ENCODE measurements around the gene PRR22. TPM values are rescaled to one million over a fixed set of nuclear protein-coding genes. Genes with fewer than 3 reads are reported as not detected.

PRR22 gene
- total RNA-seq, 2 experiments from 2014 or later = 6.1 to 10.5 TPM

GRCh38 chr19:5814123-5814851 is 29.7 kb upstream of the PRR22 start:
- ChIA-PET CTCF (ENCODE audit: unreplicated experiment) (no interaction called here), POLR2A (no interaction called here)
- Histone ChIP-seq H3K4me1 (ENCODE audit: insufficient read depth, low read length, poor library complexity, severe bottlenecking) (no peaks in the 10 kb centered on the region), H3K9me3 (ENCODE audit: low read length) (no peaks in the 10 kb centered on the region), H3K36me3 (ENCODE audit: insufficient read depth, low read length) (no peaks in the 10 kb centered on the region), H3K27ac (ENCODE audit: low read depth, low read length, poor library complexity, severe bottlenecking) (no peak overlapping the region), H3K4me3 (ENCODE audit: low read depth, low read length, poor library complexity, severe bottlenecking) (no peak overlapping the region), H3K4me2 (ENCODE audit: low read length) (no peak overlapping the region), H3K79me2 (ENCODE audit: insufficient read depth, low read depth, low read length) (no peaks in the 10 kb centered on the region), H3K9me2 (ENCODE audit: insufficient read depth, low read length) (no peaks in the 10 kb centered on the region), H4K20me1 (ENCODE audit: insufficient read depth, low read length) (no peaks in the 10 kb centered on the region), H2AFZ (ENCODE audit: low read length) (no peak overlapping the region)
- no TSS peak for BruUV-seq (replicated peaks)
- DNase-seq (ENCODE audit: low spot score) = no peak
- TF ChIP-seq CTCF (conservative IDR thresholded peaks at IDR 0.05; ENCODE audit: low read length) (no peak), EZH2phosphoT487 (IDR thresholded peaks at IDR 0.05; ENCODE audit: borderline replicate concordance, low read depth, low read length) (no peak)
- intact Hi-C loops (cut with micrococcal nuclease; ENCODE audit: unreplicated experiment) = no loop called here

- H3K27ac ChIP-seq (ENCODE audit: low read depth, low read length, poor library complexity, severe bottlenecking) = no peak overlapping the region
- H3K9me2 ChIP-seq (ENCODE audit: insufficient read depth, low read length) = no peaks in the 10 kb centered on the region
- H2AFZ ChIP-seq (ENCODE audit: low read length) = no peak overlapping the region
- H3K4me3 ChIP-seq (ENCODE audit: low read depth, low read length, poor library complexity, severe bottlenecking) = no peak overlapping the region
- H3K4me2 ChIP-seq (ENCODE audit: low read length) = no peak overlapping the region
- no peaks in the 10 kb centered on the region for H3K36me3 ChIP-seq (ENCODE audit: insufficient read depth, low read length)
- no peaks in the 10 kb centered on the region for H4K20me1 ChIP-seq (ENCODE audit: insufficient read depth, low read length)
- no peak for TF ChIP-seq CTCF (conservative IDR thresholded peaks at IDR 0.05; ENCODE audit: low read length)
- TF ChIP-seq EZH2phosphoT487 (IDR thresholded peaks at IDR 0.05; ENCODE audit: borderline replicate concordance, low read depth, low read length) = no peak
- CTCF ChIA-PET (ENCODE audit: unreplicated experiment) = no interaction called here
- H3K9me3 ChIP-seq (ENCODE audit: low read length) = no peaks in the 10 kb centered on the region
- BruUV-seq (replicated peaks) = no TSS peak
- DNase-seq (ENCODE audit: low spot score) = no peak
- POLR2A ChIA-PET = no interaction called here
- no peaks in the 10 kb centered on the region for H3K79me2 ChIP-seq (ENCODE audit: insufficient read depth, low read depth, low read length)
- no peaks in the 10 kb centered on the region for H3K4me1 ChIP-seq (ENCODE audit: insufficient read depth, low read length, poor library complexity, severe bottlenecking)
- intact Hi-C loops (cut with micrococcal nuclease; ENCODE audit: unreplicated experiment) = no loop called here
Measured at GRCh38 chr19:5811117-5811516, 26.6 kb upstream of the PRR22 start.

GRCh38 chr19:5809469-5809868 is 24.9 kb upstream of the PRR22 start:
- BruUV-seq (replicated peaks) = no TSS peak
- Histone ChIP-seq H3K9me2 (ENCODE audit: insufficient read depth, low read length) (no peaks in the 10 kb centered on the region), H3K9me3 (ENCODE audit: low read length) (no peaks in the 10 kb centered on the region), H3K27ac (ENCODE audit: low read depth, low read length, poor library complexity, severe bottlenecking) (no peak overlapping the region), H3K36me3 (ENCODE audit: insufficient read depth, low read length) (no peaks in the 10 kb centered on the region), H3K4me1 (ENCODE audit: insufficient read depth, low read length, poor library complexity, severe bottlenecking) (peaks cover 8% of the 10 kb centered on the region), H3K79me2 (ENCODE audit: insufficient read depth, low read depth, low read length) (no peaks in the 10 kb centered on the region), H3K4me3 (ENCODE audit: low read depth, low read length, poor library complexity, severe bottlenecking) (no peak overlapping the region), H4K20me1 (ENCODE audit: insufficient read depth, low read length) (no peaks in the 10 kb centered on the region), H3K4me2 (ENCODE audit: low read length) (no peak overlapping the region), H2AFZ (ENCODE audit: low read length) (no peak overlapping the region)
- no peak for DNase-seq (ENCODE audit: low spot score)
- ChIA-PET CTCF (ENCODE audit: unreplicated experiment) (no interaction called here), POLR2A (interaction anchor here (0.7 to 0.8 kb wide), 2 partner anchors 93 to 226 kb away, joined by 3 read pairs; no protein-coding TSS in a partner anchor)
- intact Hi-C loops (cut with micrococcal nuclease; ENCODE audit: unreplicated experiment) = no loop called here
- no peak for TF ChIP-seq EZH2phosphoT487 (IDR thresholded peaks at IDR 0.05; ENCODE audit: borderline replicate concordance, low read depth, low read length)
